Left cardiac atrium (tissue), 4 donors: Measurements from ENCODE around the gene BCAP31. TPM values are rescaled to one million over a fixed set of nuclear protein-coding genes. Genes with fewer than 3 reads are reported as not detected.
"Not testable (repeated sequence)": the region's sequence is repeated elsewhere in the genome, so short reads cannot be mapped to it uniquely, and the experiment has no call there.

Experiments used
- ATAC-seq, 2 donors: fragments of 200-7000 bp; cut with Tn5 transposase; one replicate each; pipeline ENCODE4 v1.9.1; 2020; ENCODE audit warnings: mild to moderate bottlenecking in 2 of 2, moderate library complexity in 2 of 2
- DNase-seq: peaks from one replicate; pipeline ENCODE4 v3.0.0-alpha.2; 2020
- intact Hi-C, 2 donors: fragments of 100-400 bp; cut with DNase I; formaldehyde crosslinking; loops; one replicate each; pipeline versions ENCODE4 v1.14.1 to v1.15.1; 2022 to 2023
- total RNA-seq, 2 donors: library from RNA; stranded (reverse); fragmentation: NEBNext Ultra II Directional; extraction: Animal tissue kit (Norgen Biotek cat#: 25700); gene quantifications; one replicate each; pipeline ENCODE4 v1.2.1, GENCODE V29; 2021
- donor health status: DM: no; HTN: yes; CAD: no.
- donor health status: DM: no; HTN: yes; CAD: no; lungs with severe emphysema.
- donor health status: DM: yes; HTN: yes; CAD: no.
- donor health status: Dilated cardiomyopathy.

BCAP31 gene
- total RNA-seq, 2 donors from 2014 or later = 123 to 159 TPM

GRCh38 chrX:153688911-153689590 lies 35.1 kb downstream of the BCAP31 start:
- no peak for DNase-seq
- intact Hi-C loops = no loop called here
- ATAC-seq = peak; percentile 45 to 69

- intact Hi-C loops = no loop called here
Observed at GRCh38 chrX:153688506-153688905, 35.7 kb downstream of the BCAP31 start.

GRCh38 chrX:153688071-153688470 lies 36.1 kb downstream of the BCAP31 start:
- peak; percentile 3 for DNase-seq
- ATAC-seq = no peak
- intact Hi-C loops = no loop called here

More at GRCh38 chrX:153688506-153688905, 35.7 kb downstream of the BCAP31 start:
- DNase-seq (no peak), ATAC-seq (no peak)

GRCh38 chrX:153687121-153688039 lies 36.8 kb downstream of the BCAP31 start, which contains the start of gene SLC6A8:
Gene SLC6A8, plus strand, starts transcription at chrX:153687926. Its CDS starts 649 bp downstream, at chrX:153688575.
- DNase-seq (peak; percentile 80), ATAC-seq (peak; percentile 53 to 77)
- intact Hi-C loops = no loop called here

GRCh38 chrX:153686711-153687110 lies 37.5 kb downstream of the BCAP31 start:
- intact Hi-C loops = no loop called here
- ATAC-seq (no peak), DNase-seq (peak; percentile 18)

GRCh38 chrX:153685751-153686696 lies 38.2 kb downstream of the BCAP31 start:
- DNase-seq (peak; percentile 23), ATAC-seq (no peak)
- intact Hi-C loops = no loop called here

GRCh38 chrX:153685156-153685536 lies 39.0 kb downstream of the BCAP31 start:
- intact Hi-C loops = no loop called here
- ATAC-seq (no peak), DNase-seq (no peak)

GRCh38 chrX:153684467-153685155 lies 39.6 kb downstream of the BCAP31 start:
- DNase-seq (no peak), ATAC-seq (no peak)
- intact Hi-C loops = no loop called here

GRCh38 chrX:153683486-153683885 lies 40.7 kb downstream of the BCAP31 start:
- intact Hi-C loops, DNase-seq, ATAC-seq: not testable (repeated sequence)

- DNase-seq (no peak), ATAC-seq (no peak)
- intact Hi-C loops = no loop called here
Observed at GRCh38 chrX:153681175-153681574, 43.0 kb downstream of the BCAP31 start.

GRCh38 chrX:153674219-153674851 lies 49.9 kb downstream of the BCAP31 start:
- ATAC-seq (no peak), DNase-seq (no peak)
- intact Hi-C loops = no loop called here

GRCh38 chrX:153673428-153674218 lies 50.6 kb downstream of the BCAP31 start, which contains the start of gene PNCK:
Gene PNCK, minus strand, starts transcription at chrX:153673813. Its CDS starts 737 bp downstream, at chrX:153673076.
- intact Hi-C loops = no loop called here
- DNase-seq = no peak
- no peak for ATAC-seq

- DNase-seq = no peak
- intact Hi-C loops = no loop called here
- no peak for ATAC-seq
Observed at GRCh38 chrX:153672531-153673427, 51.4 kb downstream of the BCAP31 start.

- DNase-seq = no peak
- no peak for ATAC-seq
- intact Hi-C loops = no loop called here
Observed at GRCh38 chrX:153671589-153672530, 52.3 kb downstream of the BCAP31 start.
